Stimulated activated CD4-positive, alpha-beta T cell treated with anti-CD3 and anti-CD28 coated beads, Interleukin-1b, Interleukin-23, amount 100 ng/mL, for 24 hours (primary cell): ENCODE data around the gene SLC25A47.
"Not testable (repeated sequence)": the region's sequence is repeated elsewhere in the genome, so short reads cannot be mapped to it uniquely, and the experiment has no call there.

Experiments used
- DNase-seq, 4 experiments: peaks; one replicate each; pipeline ENCODE4 v3.0.0-alpha.2; 2020; ENCODE audit warnings: low read depth in 4 of 4, low spot score in 1 of 4

Gene SLC25A47, protein sequence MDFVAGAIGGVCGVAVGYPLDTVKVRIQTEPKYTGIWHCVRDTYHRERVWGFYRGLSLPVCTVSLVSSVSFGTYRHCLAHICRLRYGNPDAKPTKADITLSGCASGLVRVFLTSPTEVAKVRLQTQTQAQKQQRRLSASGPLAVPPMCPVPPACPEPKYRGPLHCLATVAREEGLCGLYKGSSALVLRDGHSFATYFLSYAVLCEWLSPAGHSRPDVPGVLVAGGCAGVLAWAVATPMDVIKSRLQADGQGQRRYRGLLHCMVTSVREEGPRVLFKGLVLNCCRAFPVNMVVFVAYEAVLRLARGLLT

DNA sequence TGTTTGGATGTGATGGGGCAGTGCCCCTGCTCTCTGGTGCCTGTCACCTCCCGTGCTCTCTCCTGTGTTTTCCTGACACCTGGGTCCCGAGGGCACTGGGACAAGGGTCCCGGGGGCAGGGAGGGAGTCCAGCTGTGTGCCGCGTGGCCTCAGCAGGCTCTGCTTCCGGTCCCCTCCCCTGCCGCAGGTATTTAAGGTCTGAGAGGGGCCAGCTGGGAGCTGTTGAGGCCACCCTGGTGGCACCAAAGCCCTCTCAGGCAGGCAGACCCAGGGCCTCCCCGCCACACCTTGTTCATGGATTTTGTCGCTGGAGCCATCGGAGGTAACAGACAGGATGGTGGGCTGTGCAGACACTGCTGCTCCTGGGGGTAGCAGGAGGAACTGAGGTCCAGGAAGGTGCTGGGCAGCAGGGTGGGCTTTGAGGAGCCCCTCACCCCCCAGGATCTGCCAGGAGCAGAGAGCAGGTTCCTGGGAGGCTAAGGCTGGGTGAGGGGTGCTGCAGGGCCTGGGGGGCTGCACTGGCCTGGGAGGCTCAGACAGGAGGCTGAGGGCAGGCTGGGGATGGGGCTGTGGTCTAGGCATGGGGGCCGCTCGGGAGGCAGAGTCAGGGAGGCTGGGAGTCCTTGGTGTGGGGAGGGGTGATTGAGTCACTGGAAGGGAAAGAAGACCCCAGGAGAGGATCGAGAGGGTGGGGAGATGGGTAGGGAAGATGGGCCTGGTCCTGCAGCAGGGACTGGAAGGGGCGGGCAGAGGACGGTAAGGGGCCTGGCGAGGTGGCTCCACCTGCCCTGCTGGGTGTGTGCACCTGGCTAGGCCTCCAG lies at the start of gene SLC25A47:
TSS of gene SLC25A47 (plus strand) at position 219 of the 821 bp plus-strand sequence. CDS start at position 295, 76 bp downstream.
- no peak for DNase-seq

DNA sequence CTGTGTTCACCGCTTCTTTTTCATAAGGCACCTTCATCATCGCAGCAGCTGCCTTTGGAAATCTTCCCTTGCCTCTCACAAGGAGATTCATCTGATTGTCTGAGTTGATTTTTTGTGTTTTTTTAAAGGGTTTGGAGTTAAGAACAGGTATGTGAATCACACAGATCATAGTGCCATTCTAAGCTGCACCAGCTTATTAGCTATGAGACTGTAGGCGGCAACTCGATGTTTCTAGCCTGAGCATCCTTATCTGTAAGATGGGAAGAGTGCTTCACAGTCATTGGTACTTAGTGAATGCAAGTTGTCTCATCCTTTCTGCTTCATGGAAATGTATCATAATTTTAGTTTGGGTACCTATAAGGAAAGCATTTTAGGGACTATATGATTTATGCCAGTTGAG lies 48.9 kb upstream of the SLC25A47 start:
- DNase-seq, result no peak

DNA sequence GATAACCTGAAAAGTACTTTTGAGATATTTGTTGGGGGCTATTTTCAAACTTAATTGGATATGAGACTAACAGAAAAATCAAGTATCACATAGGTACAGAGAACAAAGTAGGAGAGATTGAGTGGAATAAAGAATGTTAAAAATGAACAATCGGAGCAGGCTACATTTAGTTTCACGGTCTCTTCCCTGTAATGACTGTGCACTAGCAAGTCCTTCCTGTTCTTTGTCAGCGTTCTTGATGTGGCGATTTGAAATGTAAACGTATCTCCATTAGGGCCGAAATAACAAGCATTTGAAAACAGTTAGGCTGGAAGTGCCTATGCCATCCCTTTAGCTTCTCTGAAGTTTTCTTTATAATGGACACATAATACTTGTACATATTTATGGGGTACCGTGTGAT lies 47.9 kb upstream of the SLC25A47 start:
- no peak for DNase-seq

DNA sequence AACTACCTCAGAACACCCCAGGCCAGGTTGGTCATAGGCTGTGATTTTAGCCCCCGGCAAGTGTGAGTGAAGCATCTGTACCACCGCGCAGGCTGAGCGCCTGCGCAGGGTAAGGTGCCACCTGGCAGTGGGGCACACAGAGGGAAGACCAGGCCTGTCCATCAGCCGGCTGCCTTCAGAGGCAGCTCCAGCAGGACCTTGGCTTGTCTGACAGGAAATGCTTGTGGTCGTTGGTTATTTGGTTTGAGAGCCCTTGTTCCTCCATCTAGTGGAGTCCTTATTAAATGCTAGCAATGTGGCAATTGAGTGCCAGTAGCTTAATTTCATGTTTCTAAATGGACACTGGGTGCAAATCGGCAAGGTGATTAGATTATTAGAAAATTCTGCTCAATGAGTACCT lies 44.4 kb upstream of the SLC25A47 start:
- DNase-seq, result no peak

- DNase-seq, result no peak
These were observed 44.0 kb upstream of the SLC25A47 start for GRCh38 chr14:100279133-100279532.

DNA sequence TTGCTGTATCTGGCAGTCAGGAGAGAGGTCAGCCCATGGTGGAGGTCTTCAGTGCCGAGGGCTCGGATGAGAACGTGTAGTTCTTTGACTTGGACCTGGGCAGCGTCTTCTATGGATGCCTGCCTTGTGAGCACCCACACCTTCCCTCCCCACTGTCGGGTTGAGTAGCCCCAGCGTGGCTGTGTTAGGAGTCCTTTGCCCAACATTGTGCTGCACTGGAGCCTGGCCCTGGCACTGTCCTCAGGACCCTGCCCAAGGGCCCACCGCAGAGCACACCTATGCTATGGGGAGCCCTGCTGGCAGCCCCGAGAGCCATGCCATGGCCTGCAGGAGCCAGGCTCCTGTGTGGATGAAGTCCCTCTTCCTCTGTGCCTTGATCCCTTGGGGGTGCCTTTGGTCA lies 43.6 kb upstream of the SLC25A47 start:
- no peak for DNase-seq

DNA sequence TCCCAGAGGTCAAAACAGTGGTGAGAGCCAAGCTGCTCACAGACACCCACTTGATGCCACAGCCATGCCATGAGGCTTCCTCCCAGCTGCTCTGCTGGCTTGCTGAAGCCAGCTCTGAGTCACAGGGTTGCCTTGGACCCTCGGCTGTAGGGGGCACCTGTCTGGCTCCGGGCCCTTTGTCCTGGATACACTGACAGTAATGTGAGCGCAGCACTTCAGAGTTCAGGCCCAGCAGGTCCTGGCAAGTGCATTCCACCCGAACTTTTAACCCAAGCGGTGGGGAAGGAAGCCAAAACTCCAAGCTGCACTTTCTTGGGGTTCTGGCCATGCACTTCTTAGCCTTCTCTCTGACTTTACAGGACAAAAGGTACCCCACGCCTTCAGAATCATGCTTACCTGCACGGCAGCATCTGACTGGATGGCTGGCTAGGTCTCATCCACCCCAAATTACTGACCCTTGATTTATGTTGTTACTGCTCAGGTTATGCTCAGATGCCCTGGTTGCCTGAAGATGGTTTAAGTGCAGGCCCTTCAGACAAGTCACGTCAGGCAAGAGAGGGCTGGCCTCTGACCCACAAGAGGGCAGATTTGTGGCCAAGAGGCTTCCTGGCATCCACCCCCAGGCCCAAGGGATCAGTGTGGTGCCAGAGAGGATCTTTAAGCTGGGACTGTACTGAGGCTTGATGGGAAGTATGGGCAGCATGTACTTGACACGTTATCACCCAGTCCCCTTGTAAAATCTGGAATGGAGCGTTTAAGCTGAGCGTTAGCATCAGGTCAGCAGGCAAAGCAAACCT lies 41.7 kb upstream of the SLC25A47 start:
- DNase-seq, result no peak

GRCh38 chr14:100282083-100282350 lies 41.1 kb upstream of the SLC25A47 start:
- no peak for DNase-seq

- no peak for DNase-seq
These were observed 40.2 kb upstream of the SLC25A47 start for GRCh38 chr14:100282766-100283419.

GRCh38 chr14:100283436-100283835 lies 39.7 kb upstream of the SLC25A47 start:
- DNase-seq, result not testable (repeated sequence)

GRCh38 chr14:100283984-100284881 lies 38.9 kb upstream of the SLC25A47 start:
- DNase-seq, result no peak

DNA sequence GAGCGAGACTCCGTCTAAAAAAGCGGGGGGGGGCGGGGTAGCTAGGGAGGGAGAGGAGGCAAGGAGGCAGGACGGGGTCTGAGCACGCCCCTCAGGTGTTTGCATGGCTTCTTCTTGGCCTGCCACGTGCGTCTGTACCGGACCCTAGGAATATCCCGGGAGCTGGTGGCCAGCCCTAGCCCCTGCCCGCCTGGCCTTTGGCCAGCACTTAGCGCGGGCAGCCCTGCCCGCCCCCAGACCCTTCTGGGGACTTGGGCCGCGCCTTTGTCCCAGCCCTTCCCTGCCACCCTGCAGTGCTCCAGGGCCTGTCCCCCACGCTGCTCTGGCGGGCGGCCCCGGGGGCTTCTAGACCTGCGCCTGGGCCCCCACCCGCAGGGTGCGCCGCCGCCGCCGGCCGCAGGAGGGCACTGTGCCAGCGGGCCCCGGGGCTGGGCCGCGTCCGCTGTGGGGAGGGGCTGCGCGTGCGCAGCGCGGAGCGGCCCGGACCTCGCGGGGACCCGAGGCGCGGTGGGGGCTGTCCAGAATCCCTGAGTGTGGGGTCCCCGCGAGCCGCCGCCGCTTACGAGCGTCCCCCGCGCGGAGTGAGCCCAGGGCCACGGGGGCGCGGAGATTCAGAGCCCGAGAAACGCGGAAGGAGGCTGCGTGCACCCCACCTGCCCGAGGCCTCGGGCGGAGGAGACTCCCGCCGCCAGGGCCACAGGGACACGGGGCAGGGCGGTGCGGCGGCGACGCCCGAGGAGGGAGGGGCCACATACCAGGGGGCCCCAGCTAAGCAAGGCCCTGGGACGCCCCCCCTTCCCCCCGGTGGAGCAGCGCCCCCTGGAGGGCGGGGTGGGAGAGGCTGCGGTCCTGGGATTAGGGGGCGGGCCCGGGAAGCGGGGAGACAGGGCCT lies 37.9 kb upstream of the SLC25A47 start:
- peak; percentile 44 to 69 (median 66) for DNase-seq

DNA sequence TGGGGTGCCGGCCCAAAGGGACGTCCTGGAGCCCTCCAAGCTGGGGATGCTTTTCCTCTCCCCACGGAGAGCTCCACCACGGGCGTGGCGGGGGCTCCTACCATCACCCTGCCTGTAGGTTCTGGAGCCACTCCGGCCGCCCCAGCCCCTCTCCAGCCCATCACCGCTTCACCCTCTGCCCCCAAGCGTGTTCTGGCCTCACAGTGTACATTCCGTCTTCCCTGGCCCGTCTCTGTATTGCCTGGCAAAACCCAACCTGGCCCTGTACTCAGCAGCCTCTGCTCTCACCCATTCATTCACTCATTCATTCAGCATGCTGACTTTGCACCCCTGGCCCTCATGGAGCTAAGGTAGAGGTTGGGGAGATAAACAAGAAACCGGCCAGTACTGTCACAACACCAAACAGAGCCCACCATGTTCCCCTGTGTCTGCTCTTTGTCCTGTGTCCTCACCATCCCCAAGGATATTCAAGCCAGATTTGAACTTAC lies 37.2 kb upstream of the SLC25A47 start:
- DNase-seq, result no peak

GRCh38 chr14:100286484-100287191 lies 36.5 kb upstream of the SLC25A47 start:
- DNase-seq, result no peak

GRCh38 chr14:100287202-100287997 lies 35.7 kb upstream of the SLC25A47 start:
- no peak for DNase-seq

DNA sequence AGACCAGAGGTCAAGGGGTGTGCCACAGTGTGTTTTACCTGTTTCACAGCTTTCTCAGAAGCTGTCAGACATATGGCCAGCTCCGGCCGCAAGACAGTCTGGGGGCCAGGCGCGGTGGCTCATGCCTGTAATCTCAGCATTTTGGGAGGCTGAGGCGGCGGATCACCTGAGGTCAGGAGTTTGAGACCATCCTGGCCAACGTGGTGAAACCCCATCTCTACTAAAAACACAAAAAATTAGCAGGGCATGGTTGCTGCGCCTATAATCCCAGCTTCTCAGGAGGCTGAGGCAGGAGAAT lies 35.2 kb upstream of the SLC25A47 start:
- DNase-seq, result not testable (repeated sequence)

DNA sequence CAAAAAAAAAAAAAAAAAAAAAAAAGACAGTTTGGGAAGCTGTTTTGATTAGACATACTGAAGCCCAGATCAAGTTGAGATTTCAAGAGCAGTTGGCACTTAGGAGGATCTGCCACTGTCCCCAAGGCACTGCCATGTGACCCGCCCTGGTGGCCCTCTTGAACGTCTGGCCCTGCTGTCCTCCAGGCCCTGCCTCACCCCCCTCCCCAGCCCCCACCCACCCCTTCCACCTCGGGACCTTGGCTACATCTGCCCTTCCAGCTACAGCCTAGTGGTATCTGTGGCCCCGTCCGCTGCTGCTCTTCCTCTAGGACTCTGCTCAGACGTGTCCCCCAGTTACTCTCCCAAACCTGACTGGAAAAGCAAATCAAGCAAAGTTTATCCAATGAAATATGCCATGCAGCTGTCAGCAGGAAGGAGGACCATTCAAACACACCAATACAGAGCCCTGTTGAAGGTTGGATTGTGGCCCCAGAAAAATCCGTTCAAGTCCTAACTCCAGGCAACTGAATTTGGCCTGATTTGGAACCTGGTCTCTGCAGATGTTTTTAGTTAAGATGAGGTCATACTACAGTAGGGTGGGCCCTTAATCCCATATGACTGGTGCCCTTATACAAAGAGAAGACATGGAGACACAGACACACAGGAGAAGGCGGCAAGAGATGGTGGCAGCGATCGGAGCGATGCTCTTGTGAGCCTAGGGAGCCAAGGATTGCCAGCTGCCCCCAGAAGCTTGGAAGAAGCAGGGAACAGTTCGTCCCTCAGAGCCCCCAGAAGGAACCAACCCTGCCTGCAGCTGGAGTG lies 34.6 kb upstream of the SLC25A47 start:
- DNase-seq, result no peak
